ENCODE measurements around the gene FRS3. TPM values are rescaled to one million over a fixed set of nuclear protein-coding genes. Genes with fewer than 3 reads are reported as not detected.
"Not testable (repeated sequence)": the region's sequence is repeated elsewhere in the genome, so short reads cannot be mapped to it uniquely, and the experiment has no call there.

Gene FRS3
- total RNA-seq, 1 experiment from 2014 or later, result 3.0 TPM

GRCh38 chr6:41813469-41813868 is 33.8 kb upstream of the FRS3 start:
- ATAC-seq (no peak), DNase-seq (ENCODE audit: low read depth, low spot score) (no peak)
- in situ Hi-C loops (cut with HindIII; ENCODE audit: low pct_unique_long_range_greater_than_20kb, low sequenced_read_pairs), result no loop called here
- H3K27me3 ChIP-seq (ENCODE audit: control insufficient read depth, insufficient read depth, low read length), result no peaks in the 10 kb centered on the region
- TF ChIP-seq CTCF (IDR thresholded peaks at IDR 0.05) (no peak), SIN3A (IDR thresholded peaks at IDR 0.05; ENCODE audit: borderline replicate concordance, insufficient read depth, low read depth, low read length) (no peak), POLR2AphosphoS5 (IDR thresholded peaks at IDR 0.05; ENCODE audit: low read depth, low read length) (no peak), TCF7L2 (IDR thresholded peaks at IDR 0.05; ENCODE audit: low read depth, low read length) (no peak), REST (IDR thresholded peaks at IDR 0.05; ENCODE audit: insufficient read depth in 1 of 2, low read depth in 2 of 2, low read length in 1 of 2) (no peak)
- H3K9me3 ChIP-seq (ENCODE audit: control insufficient read depth, insufficient read depth, low read depth, low read length), result no peaks in the 10 kb centered on the region
- H3K36me3 ChIP-seq (ENCODE audit: control insufficient read depth, insufficient read depth, low read length), result no peaks in the 10 kb centered on the region
- H3K27ac ChIP-seq (ENCODE audit: low read length), result no peak overlapping the region
- CTCF ChIA-PET, result interaction anchor here (1.0 kb wide), 1 partner anchor 26 kb away, joined by 4 read pairs; the partner anchor contains the start of gene TOMM6
- BruUV-seq (replicated peaks), result no TSS peak
- intact Hi-C loops (cut with micrococcal nuclease; ENCODE audit: unreplicated experiment), result no loop called here
- no peaks in the 10 kb centered on the region for H3K4me1 ChIP-seq (ENCODE audit: control insufficient read depth, insufficient read depth, low read length)
- no peak overlapping the region for H3K4me3 ChIP-seq (ENCODE audit: low read depth in 2 of 2, low read length in 2 of 2)
- POLR2A ChIA-PET, result interaction anchor here (0.6 kb wide), 1 partner anchor 130 kb away, joined by 3 read pairs; no protein-coding TSS in a partner anchor

- in situ Hi-C loops (cut with HindIII; ENCODE audit: low pct_unique_long_range_greater_than_20kb, low sequenced_read_pairs); H3K27me3 ChIP-seq (ENCODE audit: control insufficient read depth, insufficient read depth, low read length); BruUV-seq (replicated peaks); H3K4me1 ChIP-seq (ENCODE audit: control insufficient read depth, insufficient read depth, low read length); H3K4me3 ChIP-seq (ENCODE audit: low read depth in 2 of 2, low read length in 2 of 2); DNase-seq (ENCODE audit: low read depth, low spot score); H3K36me3 ChIP-seq (ENCODE audit: control insufficient read depth, insufficient read depth, low read length); ATAC-seq; H3K9me3 ChIP-seq (ENCODE audit: control insufficient read depth, insufficient read depth, low read depth, low read length); intact Hi-C loops (cut with micrococcal nuclease; ENCODE audit: unreplicated experiment); H3K27ac ChIP-seq (ENCODE audit: low read length): not testable (repeated sequence)
- POLR2A ChIA-PET, result interaction anchor here (0.5 kb wide), 1 partner anchor 775 kb away, joined by 8 read pairs; no protein-coding TSS in a partner anchor
- CTCF ChIA-PET, result interaction anchor here (0.7 kb wide), 1 partner anchor 8 kb away, joined by 3 read pairs; no protein-coding TSS in a partner anchor
Observed at GRCh38 chr6:41811946-41812345, 32.2 kb upstream of the FRS3 start.

GRCh38 chr6:41811095-41811494 is 31.4 kb upstream of the FRS3 start:
- ChIA-PET CTCF (no interaction called here), POLR2A (no interaction called here)
- no peaks in the 10 kb centered on the region for H3K36me3 ChIP-seq (ENCODE audit: control insufficient read depth, insufficient read depth, low read length)
- in situ Hi-C loops (cut with HindIII; ENCODE audit: low pct_unique_long_range_greater_than_20kb, low sequenced_read_pairs) (no loop called here), intact Hi-C loops (cut with micrococcal nuclease; ENCODE audit: unreplicated experiment) (no loop called here)
- H3K4me3 ChIP-seq (ENCODE audit: low read depth in 2 of 2, low read length in 2 of 2), result no peak overlapping the region
- no peak overlapping the region for H3K27ac ChIP-seq (ENCODE audit: low read length)
- no TSS peak for BruUV-seq (replicated peaks)
- H3K9me3 ChIP-seq (ENCODE audit: control insufficient read depth, insufficient read depth, low read depth, low read length), result no peaks in the 10 kb centered on the region
- H3K27me3 ChIP-seq (ENCODE audit: control insufficient read depth, insufficient read depth, low read length), result no peaks in the 10 kb centered on the region
- DNase-seq (ENCODE audit: low read depth, low spot score) (no peak), ATAC-seq (no peak)
- TF ChIP-seq REST (IDR thresholded peaks at IDR 0.05; ENCODE audit: insufficient read depth in 1 of 2, low read depth in 2 of 2, low read length in 1 of 2) (no peak), TCF7L2 (IDR thresholded peaks at IDR 0.05; ENCODE audit: low read depth, low read length) (no peak), SIN3A (IDR thresholded peaks at IDR 0.05; ENCODE audit: borderline replicate concordance, insufficient read depth, low read depth, low read length) (no peak), CTCF (IDR thresholded peaks at IDR 0.05) (no peak), POLR2AphosphoS5 (IDR thresholded peaks at IDR 0.05; ENCODE audit: low read depth, low read length) (no peak)
- H3K4me1 ChIP-seq (ENCODE audit: control insufficient read depth, insufficient read depth, low read length), result no peaks in the 10 kb centered on the region
